ENCODE measurements around the gene DNAJB7.
"Not testable (repeated sequence)": the region's sequence is repeated elsewhere in the genome, so short reads cannot be mapped to it uniquely, and the experiment has no call there.

Gene DNAJB7

GRCh38 chr22:40834619-40835018 lies 27.3 kb downstream of the DNAJB7 start:
- Histone ChIP-seq H3K36me3 (ENCODE audit: control insufficient read depth, insufficient read depth, low read length) (peaks cover 7% of the 10 kb centered on the region), H3K4me3 (replicated peaks; ENCODE audit: low read depth, low read length) (no peak overlapping the region), H3K27me3 (replicated peaks; ENCODE audit: control insufficient read depth, insufficient read depth, low read length) (no peaks in the 10 kb centered on the region)
- no peak for TF ChIP-seq CTCF (IDR thresholded peaks at IDR 0.05; ENCODE audit: insufficient read depth, low read length, poor library complexity, severe bottlenecking)
- no peak for DNase-seq (ENCODE audit: extremely low read depth, insufficient read length)

GRCh38 chr22:40829131-40829530 lies 32.8 kb downstream of the DNAJB7 start:
- no peak for DNase-seq (ENCODE audit: extremely low read depth, insufficient read length)
- no peak for TF ChIP-seq CTCF (IDR thresholded peaks at IDR 0.05; ENCODE audit: insufficient read depth, low read length, poor library complexity, severe bottlenecking)
- Histone ChIP-seq H3K4me3 (replicated peaks; ENCODE audit: low read depth, low read length) (no peak overlapping the region), H3K36me3 (ENCODE audit: control insufficient read depth, insufficient read depth, low read length) (no peaks in the 10 kb centered on the region; the same call in none of the 2 replicates), H3K27me3 (replicated peaks; ENCODE audit: control insufficient read depth, insufficient read depth, low read length) (no peaks in the 10 kb centered on the region)

- no peak for DNase-seq (ENCODE audit: extremely low read depth, insufficient read length)
- TF ChIP-seq CTCF (IDR thresholded peaks at IDR 0.05; ENCODE audit: insufficient read depth, low read length, poor library complexity, severe bottlenecking): no peak
- H3K27me3 ChIP-seq (replicated peaks; ENCODE audit: control insufficient read depth, insufficient read depth, low read length): no peaks in the 10 kb centered on the region
- no peak overlapping the region for H3K4me3 ChIP-seq (replicated peaks; ENCODE audit: low read depth, low read length)
- H3K36me3 ChIP-seq (ENCODE audit: control insufficient read depth, insufficient read depth, low read length): no peaks in the 10 kb centered on the region; the same call in none of the 2 replicates
Observed at GRCh38 chr22:40826984-40827741, 34.8 kb downstream of the DNAJB7 start.

- not testable (repeated sequence) for H3K36me3 ChIP-seq (ENCODE audit: control insufficient read depth, insufficient read depth, low read length); H3K4me3 ChIP-seq (replicated peaks; ENCODE audit: low read depth, low read length); DNase-seq (ENCODE audit: extremely low read depth, insufficient read length); H3K27me3 ChIP-seq (replicated peaks; ENCODE audit: control insufficient read depth, insufficient read depth, low read length)
Observed at GRCh38 chr22:40826292-40826691, 35.6 kb downstream of the DNAJB7 start.

GRCh38 chr22:40823426-40823825 lies 38.5 kb downstream of the DNAJB7 start:
- Histone ChIP-seq H3K27me3 (replicated peaks; ENCODE audit: control insufficient read depth, insufficient read depth, low read length) (no peaks in the 10 kb centered on the region), H3K4me3 (replicated peaks; ENCODE audit: low read depth, low read length) (no peak overlapping the region), H3K36me3 (ENCODE audit: control insufficient read depth, insufficient read depth, low read length) (no peaks in the 10 kb centered on the region; the same call in none of the 2 replicates)
- no peak for TF ChIP-seq CTCF (IDR thresholded peaks at IDR 0.05; ENCODE audit: insufficient read depth, low read length, poor library complexity, severe bottlenecking)
- DNase-seq (ENCODE audit: extremely low read depth, insufficient read length): no peak

GRCh38 chr22:40819599-40820140 lies 42.2 kb downstream of the DNAJB7 start:
- Histone ChIP-seq H3K4me3 (replicated peaks; ENCODE audit: low read depth, low read length) (peak overlapping the region; percentile 57), H3K27me3 (replicated peaks; ENCODE audit: control insufficient read depth, insufficient read depth, low read length) (no peaks in the 10 kb centered on the region), H3K36me3 (ENCODE audit: control insufficient read depth, insufficient read depth, low read length) (peaks cover 2% of the 10 kb centered on the region; the same call in 1 of the 2 replicates)
- TF ChIP-seq CTCF (IDR thresholded peaks at IDR 0.05; ENCODE audit: insufficient read depth, low read length, poor library complexity, severe bottlenecking): no peak
- DNase-seq (ENCODE audit: extremely low read depth, insufficient read length): no peak

Measured in GM06990 (cell line).